Measurements from ENCODE around the gene GTF2H2C. TPM values are rescaled to one million over a fixed set of nuclear protein-coding genes. Genes with fewer than 3 reads are reported as not detected.
"Not testable (repeated sequence)": the region's sequence is repeated elsewhere in the genome, so short reads cannot be mapped to it uniquely, and the experiment has no call there.

The GTF2H2C gene
- total and polyA plus RNA-seq, 2 donors, result 16.9 to 77.7 TPM

DNA sequence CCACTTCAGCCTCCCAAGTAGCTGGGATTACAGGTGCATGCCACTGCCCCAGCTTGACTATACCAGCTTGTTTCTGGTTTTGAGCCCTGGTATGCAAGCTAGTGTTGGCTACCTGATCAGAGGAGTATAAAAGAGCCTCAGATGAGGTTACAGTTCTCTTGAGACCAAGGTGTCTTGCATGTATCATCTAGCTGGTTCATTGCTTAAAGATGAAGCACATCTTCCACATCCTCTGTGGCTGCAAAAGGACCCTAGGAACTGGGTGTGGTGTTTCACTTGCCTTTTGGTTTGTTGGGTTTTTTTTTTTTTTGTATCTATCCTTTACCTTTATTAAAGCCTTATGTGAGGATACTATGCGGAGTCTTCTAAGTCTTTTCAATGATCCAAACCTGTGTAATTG is 47.8 kb downstream of the GTF2H2C start:
- H3K4me1 ChIP-seq (ENCODE audit: insufficient read depth); H3K36me3 ChIP-seq (ENCODE audit: insufficient read depth); DNase-seq (ENCODE audit: extremely low spot score); H3K27ac ChIP-seq (ENCODE audit: low read depth); H3K4me3 ChIP-seq (ENCODE audit: low read depth, low read length): not testable (repeated sequence)
- no CpG with 5 or more reads among the region's 1 CpG for WGBS

DNA sequence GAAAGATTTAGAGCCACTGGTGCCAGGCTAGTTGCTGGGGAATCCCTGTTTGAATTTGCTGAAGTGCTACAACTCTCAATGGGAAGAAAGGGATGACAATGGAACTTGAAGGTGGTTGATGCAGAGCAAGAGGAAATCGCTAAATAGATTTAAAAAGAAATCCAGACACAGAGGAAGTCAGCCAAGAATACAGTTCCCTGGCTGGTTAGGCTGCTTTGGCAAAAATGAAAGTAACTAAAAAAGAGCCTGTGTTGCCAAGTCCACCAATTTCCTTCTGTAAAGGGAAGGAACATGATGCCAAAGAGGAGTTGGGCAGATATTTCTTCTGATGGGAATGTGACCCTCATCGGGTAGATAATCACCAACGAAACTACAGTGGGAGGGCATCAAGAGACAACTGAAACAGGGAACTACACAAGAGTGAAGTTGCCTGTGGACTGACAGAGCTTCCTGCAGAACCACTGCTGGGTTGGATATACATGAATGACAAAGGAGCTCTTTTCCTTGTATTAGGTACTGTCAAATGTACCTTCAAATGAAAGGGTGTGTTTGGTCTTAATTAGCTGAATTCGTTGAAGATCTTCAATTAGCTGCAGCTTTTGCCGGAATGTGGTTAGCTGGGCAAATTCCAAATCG is 49.0 kb downstream of the GTF2H2C start:
- not testable (repeated sequence) for DNase-seq (ENCODE audit: extremely low spot score); H3K36me3 ChIP-seq (ENCODE audit: insufficient read depth); H3K4me1 ChIP-seq (ENCODE audit: insufficient read depth); H3K27ac ChIP-seq (ENCODE audit: low read depth); H3K4me3 ChIP-seq (ENCODE audit: low read depth, low read length)
- no CpG with 5 or more reads among the region's 6 CpGs for WGBS

DNA sequence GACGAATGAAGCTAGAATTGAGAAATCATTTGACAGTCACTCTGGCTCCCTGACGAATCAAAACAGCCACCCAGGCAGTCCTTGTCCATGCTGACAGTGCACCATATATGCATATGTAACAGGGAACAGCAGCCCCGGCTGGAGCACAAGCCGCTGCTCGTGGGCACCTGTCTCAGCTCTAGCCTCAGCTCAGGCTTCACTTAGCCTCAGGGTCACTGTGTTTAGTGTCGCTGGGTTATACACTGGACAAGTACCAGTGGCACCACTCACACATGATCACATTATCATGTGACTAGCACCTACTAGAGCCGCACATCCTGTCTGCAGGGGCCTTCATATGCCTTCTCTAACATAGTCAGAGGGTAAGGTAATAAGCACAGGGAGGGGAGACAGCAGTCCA is 54.9 kb downstream of the GTF2H2C start:
- H3K4me3 ChIP-seq (ENCODE audit: low read depth, low read length); H3K27ac ChIP-seq (ENCODE audit: low read depth); H3K36me3 ChIP-seq (ENCODE audit: insufficient read depth); H3K4me1 ChIP-seq (ENCODE audit: insufficient read depth); DNase-seq (ENCODE audit: extremely low spot score): not testable (repeated sequence)
- no CpG with 5 or more reads among the region's 7 CpGs for WGBS

DNA sequence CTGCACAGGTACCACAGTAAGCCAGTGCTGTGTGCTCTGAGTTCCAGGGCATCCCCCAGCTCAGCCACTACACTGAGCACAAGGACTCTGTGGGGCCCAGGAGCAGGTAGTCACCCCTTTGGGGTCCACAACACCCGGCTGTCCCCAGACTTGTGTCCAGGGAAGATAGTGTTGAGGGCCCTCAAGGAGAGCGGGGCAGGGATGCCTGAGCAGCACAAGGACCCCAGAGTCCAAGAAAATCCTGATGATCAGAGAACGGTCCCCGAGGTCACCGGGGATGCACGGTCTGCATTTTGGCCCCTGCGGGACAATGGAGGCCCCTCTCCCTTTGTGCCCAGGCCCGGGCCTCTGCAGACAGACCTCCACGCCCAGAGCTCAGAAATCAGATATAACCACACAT is 71.9 kb downstream of the GTF2H2C start:
- not testable (repeated sequence) for H3K4me1 ChIP-seq (ENCODE audit: insufficient read depth); H3K27ac ChIP-seq (ENCODE audit: low read depth); DNase-seq (ENCODE audit: extremely low spot score); H3K4me3 ChIP-seq (ENCODE audit: low read depth, low read length); H3K36me3 ChIP-seq (ENCODE audit: insufficient read depth)
- 96% methylated on average over 7 of the region's 9 CpGs for WGBS

Small RNA genes lying within 50 kb of the gene (small RNA-seq; reads per million reads assigned to genes)
- not detected for gene RNU6-724P

Other genes with a start within 250 kb of the GTF2H2C start
- 9.1 TPM for gene CCDC125, start 227.4 kb upstream of the GTF2H2C start, total RNA-seq
- gene CCDC125, start 227.4 kb upstream of the GTF2H2C start, polyA plus RNA-seq, result 2.0 TPM
- gene AK6, start 190.7 kb upstream of the GTF2H2C start, total RNA-seq, result 42.0 TPM
- 46.1 TPM for gene AK6, start 190.7 kb upstream of the GTF2H2C start, polyA plus RNA-seq
- 44.1 TPM for gene TAF9, start 190.7 kb upstream of the GTF2H2C start, total RNA-seq
- gene TAF9, start 190.7 kb upstream of the GTF2H2C start, polyA plus RNA-seq, result 43.9 TPM
- 44.6 TPM for gene RAD17, start 190.4 kb upstream of the GTF2H2C start, total RNA-seq
- 13.8 TPM for gene RAD17, start 190.4 kb upstream of the GTF2H2C start, polyA plus RNA-seq
- gene MARVELD2, start 145.1 kb upstream of the GTF2H2C start, total RNA-seq, result 5.9 TPM
- 1.4 TPM for gene MARVELD2, start 145.1 kb upstream of the GTF2H2C start, polyA plus RNA-seq
- gene OCLN, start 67.4 kb upstream of the GTF2H2C start, total RNA-seq, result 18.2 TPM
- gene OCLN, start 67.4 kb upstream of the GTF2H2C start, polyA plus RNA-seq, result 3.0 TPM

Data from urinary bladder (tissue), 4 donors.